GM12878 (cell line): ENCODE results near the gene RBMS3.
"Not testable (repeated sequence)": the region's sequence is repeated elsewhere in the genome, so short reads cannot be mapped to it uniquely, and the experiment has no call there.

Experiments used
- ATF7 ChIP-seq: fragments of 450-650 bp; IDR thresholded peaks from 2 replicates; pipeline ENCODE4 v1.6.1; 2016; ENCODE audit warnings: low read depth, mild to moderate bottlenecking
- BMI1 ChIP-seq: fragments of 450-650 bp; IDR thresholded peaks from 2 replicates; pipeline ENCODE4 v1.6.1; 2016; ENCODE audit warnings: mild to moderate bottlenecking, moderate library complexity, borderline replicate concordance
- CTCF ChIP-seq, 3 experiments: IDR thresholded peaks in 2 of 3; conservative IDR thresholded peaks in 1 of 3; 2 replicates each; pipeline ENCODE4 v1.5.1; 2011; ENCODE audit warnings: low read depth in 3 of 3, low read length in 3 of 3, mild to moderate bottlenecking in 3 of 3, control low read depth in 2 of 3, moderate library complexity in 2 of 3, inconsistent platforms in 1 of 3, mixed read lengths in 1 of 3; ENCODE audit not compliant: control insufficient read depth in 2 of 3, insufficient read depth in 1 of 3; ENCODE audit errors: extremely low read depth in 1 of 3
- EZH2 ChIP-seq: IDR thresholded peaks from 2 replicates; pipeline ENCODE4 v1.6.1; 2012; ENCODE audit warnings: low read depth, mild to moderate bottlenecking, control low read depth, inconsistent platforms, low read length, borderline replicate concordance; ENCODE audit not compliant: control insufficient read depth
- POLR2AphosphoS5 ChIP-seq: IDR thresholded peaks from 2 replicates; pipeline ENCODE4 v1.6.1; 2011; ENCODE audit warnings: mild to moderate bottlenecking, low read length, inconsistent platforms
- RFX5 ChIP-seq: IDR thresholded peaks from 2 replicates; pipeline ENCODE4 v1.6.1; 2011; ENCODE audit warnings: low read depth, low read length, improper control_type of control experiment
- SIN3A ChIP-seq: IDR thresholded peaks from 2 replicates; pipeline ENCODE4 v1.6.1; 2012; ENCODE audit warnings: low read depth, low read length, improper control_type of control experiment
- ZSCAN29 ChIP-seq: fragments of 450-650 bp; IDR thresholded peaks from 2 replicates; pipeline ENCODE4 v1.6.1; 2017; ENCODE audit warnings: mild to moderate bottlenecking, moderate library complexity
- TF ChIP-seq, protein P1 (sequence below): IDR thresholded peaks from 2 replicates; pipeline ENCODE4 v1.6.1; 2012; ENCODE audit warnings: mild to moderate bottlenecking, low read depth, low read length
- TF ChIP-seq, protein P2 (sequence below): IDR thresholded peaks from 2 replicates; pipeline ENCODE4 v1.6.1; 2011; ENCODE audit warnings: low read depth, mild to moderate bottlenecking, low read length, moderate library complexity, borderline replicate concordance; ENCODE audit errors: extremely low read depth

DNA sequence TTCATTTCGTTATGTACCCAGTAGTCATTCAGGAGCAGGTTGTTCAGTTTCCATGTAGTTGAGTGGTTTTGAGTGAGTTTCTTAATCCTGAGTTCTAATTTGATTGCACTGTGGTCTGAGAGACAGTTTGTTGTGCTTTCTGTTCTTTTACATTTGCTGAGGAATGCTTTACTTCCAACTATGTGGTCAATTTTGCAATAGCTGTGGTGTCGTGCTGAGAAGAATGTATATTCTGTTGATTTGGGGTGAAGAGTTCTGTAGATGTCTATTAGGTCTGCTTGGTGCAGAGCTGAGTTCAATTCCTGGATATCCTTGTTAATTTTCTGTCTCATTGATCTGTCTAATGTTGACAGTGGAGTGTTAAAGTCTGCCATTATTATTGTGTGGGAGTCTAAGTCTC lies 79.4 kb downstream of the RBMS3 start:
- not testable (repeated sequence) for TF ChIP-seq EZH2; ZSCAN29; RFX5; CTCF (IDR thresholded peaks at IDR 0.05 in 2 of 3, conservative IDR thresholded peaks at IDR 0.05 in 1 of 3; ENCODE audit: control insufficient read depth in 2 of 3, extremely low read depth in 1 of 3, insufficient read depth in 1 of 3, low read depth in 3 of 3, low read length in 3 of 3); ATF7; POLR2AphosphoS5; SIN3A; BMI1
- TF ChIP-seq, protein P1, sequence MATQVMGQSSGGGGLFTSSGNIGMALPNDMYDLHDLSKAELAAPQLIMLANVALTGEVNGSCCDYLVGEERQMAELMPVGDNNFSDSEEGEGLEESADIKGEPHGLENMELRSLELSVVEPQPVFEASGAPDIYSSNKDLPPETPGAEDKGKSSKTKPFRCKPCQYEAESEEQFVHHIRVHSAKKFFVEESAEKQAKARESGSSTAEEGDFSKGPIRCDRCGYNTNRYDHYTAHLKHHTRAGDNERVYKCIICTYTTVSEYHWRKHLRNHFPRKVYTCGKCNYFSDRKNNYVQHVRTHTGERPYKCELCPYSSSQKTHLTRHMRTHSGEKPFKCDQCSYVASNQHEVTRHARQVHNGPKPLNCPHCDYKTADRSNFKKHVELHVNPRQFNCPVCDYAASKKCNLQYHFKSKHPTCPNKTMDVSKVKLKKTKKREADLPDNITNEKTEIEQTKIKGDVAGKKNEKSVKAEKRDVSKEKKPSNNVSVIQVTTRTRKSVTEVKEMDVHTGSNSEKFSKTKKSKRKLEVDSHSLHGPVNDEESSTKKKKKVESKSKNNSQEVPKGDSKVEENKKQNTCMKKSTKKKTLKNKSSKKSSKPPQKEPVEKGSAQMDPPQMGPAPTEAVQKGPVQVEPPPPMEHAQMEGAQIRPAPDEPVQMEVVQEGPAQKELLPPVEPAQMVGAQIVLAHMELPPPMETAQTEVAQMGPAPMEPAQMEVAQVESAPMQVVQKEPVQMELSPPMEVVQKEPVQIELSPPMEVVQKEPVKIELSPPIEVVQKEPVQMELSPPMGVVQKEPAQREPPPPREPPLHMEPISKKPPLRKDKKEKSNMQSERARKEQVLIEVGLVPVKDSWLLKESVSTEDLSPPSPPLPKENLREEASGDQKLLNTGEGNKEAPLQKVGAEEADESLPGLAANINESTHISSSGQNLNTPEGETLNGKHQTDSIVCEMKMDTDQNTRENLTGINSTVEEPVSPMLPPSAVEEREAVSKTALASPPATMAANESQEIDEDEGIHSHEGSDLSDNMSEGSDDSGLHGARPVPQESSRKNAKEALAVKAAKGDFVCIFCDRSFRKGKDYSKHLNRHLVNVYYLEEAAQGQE = not testable (repeated sequence)
- TF ChIP-seq, protein P2, sequence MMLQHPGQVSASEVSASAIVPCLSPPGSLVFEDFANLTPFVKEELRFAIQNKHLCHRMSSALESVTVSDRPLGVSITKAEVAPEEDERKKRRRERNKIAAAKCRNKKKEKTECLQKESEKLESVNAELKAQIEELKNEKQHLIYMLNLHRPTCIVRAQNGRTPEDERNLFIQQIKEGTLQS = not testable (repeated sequence)
